DND-41 (cell line): ENCODE data around the gene FRYL.

Source experiments
- ATAC-seq: fragments of 200-7000 bp; cut with Tn5 transposase; 3 replicates; pipeline ENCODE4 v1.9.1; 2021; ENCODE audit warnings: low read depth; ENCODE audit not compliant: insufficient read depth
- DNase-seq: peaks from one replicate; pipeline ENCODE4 v3.0.0-alpha.2; 2020
- H2AFZ ChIP-seq: 2 replicates; pipeline ENCODE4 v1.6.0; 2012; ENCODE audit warnings: low read depth, low read length
- H3K27ac ChIP-seq: 2 replicates; pipeline ENCODE4 v1.5.1; 2012; ENCODE audit warnings: low read length, inconsistent platforms
- H3K27me3 ChIP-seq: fragments of 200-600 bp; sonication (generic); 2 replicates; pipeline ENCODE4 v1.6.0; 2012; ENCODE audit warnings: low read length, mild to moderate bottlenecking, inconsistent platforms; ENCODE audit not compliant: insufficient read depth, poor library complexity
- H3K36me3 ChIP-seq: 2 replicates; pipeline ENCODE4 v1.5.1; 2012; ENCODE audit warnings: low read length, inconsistent platforms; ENCODE audit not compliant: insufficient read depth
- H3K4me1 ChIP-seq: 2 replicates; pipeline ENCODE4 v1.5.1; 2012; ENCODE audit warnings: mild to moderate bottlenecking, low read length; ENCODE audit not compliant: insufficient read depth
- H3K4me2 ChIP-seq: 2 replicates; pipeline ENCODE4 v1.6.0; 2012; ENCODE audit warnings: mild to moderate bottlenecking, moderate library complexity, low read length, inconsistent platforms; ENCODE audit not compliant: insufficient read depth
- H3K4me3 ChIP-seq, 2 experiments: fragments of 200-600 bp in 1 of 2; shearing (Covaris generic) in 1 of 2; 2 replicates each; pipeline ENCODE4 v1.5.1; 2012 to 2016; ENCODE audit warnings: inconsistent platforms in 2 of 2, low read length in 2 of 2, mild to moderate bottlenecking in 2 of 2, low read depth in 1 of 2, moderate library complexity in 1 of 2
- H3K79me2 ChIP-seq: 2 replicates; pipeline ENCODE4 v1.6.0; 2012; ENCODE audit warnings: low read length, inconsistent platforms; ENCODE audit not compliant: insufficient read depth
- H3K9ac ChIP-seq: 2 replicates; pipeline ENCODE4 v1.6.0; 2012; ENCODE audit warnings: low read depth, mild to moderate bottlenecking, inconsistent platforms, low read length, moderate library complexity
- H3K9me3 ChIP-seq: 2 replicates; pipeline ENCODE4 v1.5.1; 2012; ENCODE audit warnings: low read length, moderate library complexity, mild to moderate bottlenecking, inconsistent platforms; ENCODE audit not compliant: insufficient read depth, severe bottlenecking
- H4K20me1 ChIP-seq: 2 replicates; pipeline ENCODE4 v1.6.0; 2012; ENCODE audit warnings: low read length; ENCODE audit not compliant: insufficient read depth
- EZH2 ChIP-seq: IDR thresholded peaks from 3 replicates; pipeline ENCODE4 v1.6.1; 2012; ENCODE audit warnings: borderline replicate concordance, low read depth, mild to moderate bottlenecking, moderate library complexity, low read length, inconsistent platforms; ENCODE audit not compliant: severe bottlenecking
- TF ChIP-seq, protein P1 (sequence below): IDR thresholded peaks from 2 replicates; pipeline ENCODE4 v1.5.1; 2012; ENCODE audit warnings: borderline replicate concordance, low read length, moderate library complexity, mild to moderate bottlenecking; ENCODE audit not compliant: poor library complexity, severe bottlenecking; ENCODE audit errors: extremely low read depth

Gene FRYL

GRCh38 chr4:48491514-48492176 lies 288.4 kb downstream of the FRYL start:
- H3K9ac ChIP-seq, result no peak overlapping the region
- H3K27me3 ChIP-seq, result no peaks in the 10 kb centered on the region
- H3K4me3 ChIP-seq, result no peak overlapping the region
- H3K36me3 ChIP-seq, result peaks cover 4% of the 10 kb centered on the region; the same call in 1 of the 2 replicates
- H3K79me2 ChIP-seq, result no peaks in the 10 kb centered on the region
- H3K27ac ChIP-seq, result no peak overlapping the region
- no peak for TF ChIP-seq EZH2
- ATAC-seq (no peak), DNase-seq (no peak)
- no peaks in the 10 kb centered on the region for H4K20me1 ChIP-seq
- no peaks in the 10 kb centered on the region for H3K9me3 ChIP-seq
- H2AFZ ChIP-seq, result no peak overlapping the region
- H3K4me2 ChIP-seq, result no peak overlapping the region
- no peaks in the 10 kb centered on the region for H3K4me1 ChIP-seq

DNA sequence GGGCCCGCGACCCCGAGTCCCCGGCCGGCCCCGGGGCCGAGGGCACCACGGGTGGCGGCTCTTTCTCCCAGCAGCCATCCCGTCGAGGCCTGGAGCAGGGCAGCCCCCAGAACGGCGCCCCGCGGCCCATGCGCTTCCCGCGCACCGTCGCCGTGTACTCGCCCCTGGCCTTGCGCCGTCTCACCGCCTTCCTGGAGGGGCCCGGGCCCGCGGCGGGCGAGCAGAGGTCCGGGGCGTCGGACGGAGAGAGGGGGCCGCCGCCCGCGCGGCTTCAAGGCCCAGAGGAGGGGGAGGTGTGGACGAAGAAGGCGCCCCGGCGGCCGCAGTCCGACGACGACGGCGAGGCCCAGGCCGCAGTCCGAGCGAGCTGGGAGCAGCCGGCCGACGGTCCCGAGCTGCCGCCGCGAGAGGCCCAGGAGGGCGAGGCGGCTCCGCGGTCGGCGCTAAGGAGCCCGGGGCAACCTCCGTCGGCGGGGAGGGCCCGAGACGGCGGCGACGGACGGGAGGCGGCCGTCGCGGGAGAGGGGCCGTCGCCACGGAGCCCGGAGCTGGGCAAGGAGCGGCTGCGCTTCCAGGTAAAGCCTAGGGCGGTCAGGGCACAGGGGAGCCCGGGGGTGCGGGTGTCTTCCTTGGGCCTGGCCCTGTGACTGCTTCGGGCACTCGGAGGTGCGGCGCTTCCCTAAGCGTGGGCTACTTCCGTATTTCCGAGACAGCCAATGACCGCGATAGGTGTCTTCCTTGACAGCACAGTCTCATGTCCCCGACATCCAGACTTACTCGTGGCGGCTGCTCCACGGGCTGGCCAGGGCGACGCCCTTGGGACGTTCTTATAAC lies 289.2 kb downstream of the FRYL start:
- H3K4me2 ChIP-seq, result no peak overlapping the region
- H2AFZ ChIP-seq, result no peak overlapping the region
- H3K27me3 ChIP-seq, result no peaks in the 10 kb centered on the region

GRCh38 chr4:48490012-48490679 lies 289.9 kb downstream of the FRYL start, which contains the start of gene ZAR1:
ZAR1 (plus strand) TSS chr4:48490252; CDS start chr4:48490292, 40 bp downstream.
- no peaks in the 10 kb centered on the region for H3K79me2 ChIP-seq
- H3K4me3 ChIP-seq, result no peak within 1 kb of the TSS
- no peak within 1 kb of the TSS for H2AFZ ChIP-seq
- no peak within 1 kb of the TSS for H3K27ac ChIP-seq
- H3K36me3 ChIP-seq, result no peaks in the 10 kb centered on the region
- no peak within 1 kb of the TSS for H3K9ac ChIP-seq
- no peaks in the 10 kb centered on the region for H3K4me1 ChIP-seq
- H4K20me1 ChIP-seq, result no peaks in the 10 kb centered on the region
- no peak for TF ChIP-seq EZH2
- TF ChIP-seq, protein P1, sequence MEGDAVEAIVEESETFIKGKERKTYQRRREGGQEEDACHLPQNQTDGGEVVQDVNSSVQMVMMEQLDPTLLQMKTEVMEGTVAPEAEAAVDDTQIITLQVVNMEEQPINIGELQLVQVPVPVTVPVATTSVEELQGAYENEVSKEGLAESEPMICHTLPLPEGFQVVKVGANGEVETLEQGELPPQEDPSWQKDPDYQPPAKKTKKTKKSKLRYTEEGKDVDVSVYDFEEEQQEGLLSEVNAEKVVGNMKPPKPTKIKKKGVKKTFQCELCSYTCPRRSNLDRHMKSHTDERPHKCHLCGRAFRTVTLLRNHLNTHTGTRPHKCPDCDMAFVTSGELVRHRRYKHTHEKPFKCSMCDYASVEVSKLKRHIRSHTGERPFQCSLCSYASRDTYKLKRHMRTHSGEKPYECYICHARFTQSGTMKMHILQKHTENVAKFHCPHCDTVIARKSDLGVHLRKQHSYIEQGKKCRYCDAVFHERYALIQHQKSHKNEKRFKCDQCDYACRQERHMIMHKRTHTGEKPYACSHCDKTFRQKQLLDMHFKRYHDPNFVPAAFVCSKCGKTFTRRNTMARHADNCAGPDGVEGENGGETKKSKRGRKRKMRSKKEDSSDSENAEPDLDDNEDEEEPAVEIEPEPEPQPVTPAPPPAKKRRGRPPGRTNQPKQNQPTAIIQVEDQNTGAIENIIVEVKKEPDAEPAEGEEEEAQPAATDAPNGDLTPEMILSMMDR, result no peak
- no peak for ATAC-seq
- DNase-seq, result no peak
- no peaks in the 10 kb centered on the region for H3K9me3 ChIP-seq
- H3K4me2 ChIP-seq, result no peak within 1 kb of the TSS
- no peaks in the 10 kb centered on the region for H3K27me3 ChIP-seq

More for the DNA sequence above, 289.2 kb downstream of the FRYL start:
- Histone ChIP-seq H3K4me3 (no peak overlapping the region), H3K4me1 (no peaks in the 10 kb centered on the region), H3K9me3 (no peaks in the 10 kb centered on the region), H3K27ac (no peak overlapping the region), H3K79me2 (no peaks in the 10 kb centered on the region), H4K20me1 (no peaks in the 10 kb centered on the region), H3K9ac (no peak overlapping the region), H3K36me3 (no peaks in the 10 kb centered on the region)
- ATAC-seq (no peak), DNase-seq (no peak)
- TF ChIP-seq, protein P1, result no peak
- no peak for TF ChIP-seq EZH2

DNA sequence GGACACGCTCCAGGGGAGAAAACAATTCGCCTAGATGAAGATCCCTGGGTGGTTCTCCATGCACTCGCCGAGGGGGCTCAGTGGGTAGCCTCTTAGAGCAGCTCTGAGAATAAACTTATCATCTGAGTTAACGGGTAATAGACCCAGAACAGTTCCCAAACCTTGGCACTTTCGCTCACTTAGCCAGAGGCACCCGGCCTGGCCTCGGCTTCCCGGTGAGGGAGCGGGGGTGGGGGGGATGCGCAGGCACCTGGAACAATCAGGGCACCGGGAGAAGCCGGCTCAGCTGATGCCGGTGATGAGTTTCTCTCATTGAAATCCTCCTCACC lies 290.4 kb downstream of the FRYL start:
- H3K27ac ChIP-seq, result no peak overlapping the region
- H3K79me2 ChIP-seq, result no peaks in the 10 kb centered on the region
- no peaks in the 10 kb centered on the region for H3K27me3 ChIP-seq
- no peak overlapping the region for H3K9ac ChIP-seq
- H3K4me3 ChIP-seq, result no peak overlapping the region
- no peaks in the 10 kb centered on the region for H3K4me1 ChIP-seq
- no peak overlapping the region for H2AFZ ChIP-seq
- no peaks in the 10 kb centered on the region for H4K20me1 ChIP-seq
- DNase-seq, result no peak
- H3K9me3 ChIP-seq, result no peaks in the 10 kb centered on the region
- TF ChIP-seq EZH2, result no peak
- ATAC-seq, result no peak
- H3K36me3 ChIP-seq, result no peaks in the 10 kb centered on the region
- no peak overlapping the region for H3K4me2 ChIP-seq
